HG02798 (cell line): Measurements from ENCODE around the gene NEAT1.

Source experiments
- ATAC-seq: cut with Tn5 transposase; IDR thresholded peaks from one replicate; pipeline ENCODE4 v1.9.1; 2021; ENCODE audit warnings: mild to moderate bottlenecking; ENCODE audit not compliant: unreplicated experiment, poor library complexity

Gene NEAT1

DNA sequence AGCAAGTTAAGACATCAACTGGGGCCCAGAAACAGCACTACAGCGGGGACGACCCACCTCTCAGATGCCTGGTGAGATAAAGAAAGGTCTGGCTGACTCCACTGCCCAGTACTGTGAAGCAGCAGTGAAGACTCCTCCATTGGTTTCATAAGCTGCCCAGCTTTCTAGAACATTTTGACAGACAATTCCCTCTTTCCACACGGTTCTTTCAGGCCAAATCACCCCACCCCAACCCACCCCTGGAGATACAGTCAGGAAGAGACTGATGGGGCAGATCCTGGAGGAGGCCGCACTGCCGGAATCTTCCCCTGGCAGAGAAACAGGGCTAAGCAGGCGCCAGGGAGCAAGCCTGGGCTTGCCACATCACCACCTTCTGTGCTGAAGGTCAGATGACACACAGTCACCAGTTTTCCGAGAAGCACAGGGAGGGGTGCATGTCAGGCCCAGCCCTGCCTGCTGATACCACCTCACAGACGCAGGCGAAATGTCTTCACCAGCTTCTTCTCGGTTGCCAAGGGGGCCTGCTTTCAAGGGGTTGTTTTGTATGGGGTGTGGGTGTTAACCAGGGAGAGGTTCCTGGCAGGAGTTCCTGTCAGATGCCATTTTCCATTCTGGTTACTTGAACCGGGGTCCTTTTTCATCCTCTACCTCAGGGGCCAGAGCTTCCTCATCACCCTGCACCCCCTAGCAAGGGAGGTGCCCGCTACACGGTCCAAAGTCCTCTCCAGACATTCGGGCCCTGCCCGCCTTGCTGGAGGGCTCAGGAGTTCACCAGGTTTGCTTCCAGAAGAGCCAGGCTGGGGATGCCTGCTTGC is 1.4 kb upstream of the NEAT1 start:
- no peak for ATAC-seq

GRCh38 chr11:65421794-65422632 is 585 bp upstream of the NEAT1 start:
- peak; percentile 41 for ATAC-seq

DNA sequence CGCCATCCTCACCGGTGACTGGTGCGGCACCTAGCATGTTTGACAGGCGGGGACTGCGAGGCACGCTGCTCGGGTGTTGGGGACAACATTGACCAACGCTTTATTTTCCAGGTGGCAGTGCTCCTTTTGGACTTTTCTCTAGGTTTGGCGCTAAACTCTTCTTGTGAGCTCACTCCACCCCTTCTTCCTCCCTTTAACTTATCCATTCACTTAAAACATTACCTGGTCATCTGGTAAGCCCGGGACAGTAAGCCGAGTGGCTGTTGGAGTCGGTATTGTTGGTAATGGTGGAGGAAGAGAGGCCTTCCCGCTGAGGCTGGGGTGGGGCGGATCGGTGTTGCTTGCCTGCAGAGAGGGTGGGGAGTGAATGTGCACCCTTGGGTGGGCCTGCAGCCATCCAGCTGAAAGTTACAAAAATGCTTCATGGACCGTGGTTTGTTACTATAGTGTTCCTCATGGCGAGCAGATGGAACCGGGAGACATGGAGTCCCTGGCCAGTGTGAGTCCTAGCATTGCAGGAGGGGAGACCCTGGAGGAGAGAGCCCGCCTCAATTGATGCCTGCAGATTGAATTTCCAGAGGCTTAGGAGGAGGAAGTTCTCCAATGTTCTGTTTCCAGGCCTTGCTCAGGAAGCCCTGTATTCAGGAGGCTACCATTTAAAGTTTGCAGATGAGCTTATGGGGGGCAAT is 1.1 kb downstream of the NEAT1 start:
- no peak for ATAC-seq

DNA sequence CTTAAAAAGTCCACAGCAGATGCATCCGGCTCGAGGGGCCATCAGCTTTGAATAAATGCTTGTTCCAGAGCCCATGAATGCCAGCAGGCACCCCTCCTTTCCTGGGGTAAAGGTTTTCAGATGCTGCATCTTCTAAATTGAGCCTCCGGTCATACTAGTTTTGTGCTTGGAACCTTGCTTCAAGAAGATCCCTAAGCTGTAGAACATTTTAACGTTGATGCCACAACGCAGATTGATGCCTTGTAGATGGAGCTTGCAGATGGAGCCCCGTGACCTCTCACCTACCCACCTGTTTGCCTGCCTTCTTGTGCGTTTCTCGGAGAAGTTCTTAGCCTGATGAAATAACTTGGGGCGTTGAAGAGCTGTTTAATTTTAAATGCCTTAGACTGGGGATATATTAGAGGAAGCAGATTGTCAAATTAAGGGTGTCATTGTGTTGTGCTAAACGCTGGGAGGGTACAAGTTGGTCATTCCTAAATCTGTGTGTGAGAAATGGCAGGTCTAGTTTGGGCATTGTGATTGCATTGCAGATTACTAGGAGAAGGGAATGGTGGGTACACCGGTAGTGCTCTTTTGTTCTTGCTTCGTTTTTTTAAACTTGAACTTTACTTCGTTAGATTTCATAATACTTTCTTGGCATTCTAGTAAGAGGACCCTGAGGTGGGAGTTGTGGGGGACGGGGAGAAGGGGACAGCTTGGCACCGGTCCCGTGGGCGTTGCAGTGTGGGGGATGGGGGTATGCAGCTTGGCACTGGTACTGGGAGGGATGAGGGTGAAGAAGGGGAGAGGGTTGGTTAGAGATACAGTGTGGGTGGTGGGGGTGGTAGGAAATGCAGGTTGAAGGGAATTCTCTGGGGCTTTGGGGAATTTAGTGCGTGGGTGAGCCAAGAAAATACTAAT is 1.9 kb downstream of the NEAT1 start:
- ATAC-seq = no peak

DNA sequence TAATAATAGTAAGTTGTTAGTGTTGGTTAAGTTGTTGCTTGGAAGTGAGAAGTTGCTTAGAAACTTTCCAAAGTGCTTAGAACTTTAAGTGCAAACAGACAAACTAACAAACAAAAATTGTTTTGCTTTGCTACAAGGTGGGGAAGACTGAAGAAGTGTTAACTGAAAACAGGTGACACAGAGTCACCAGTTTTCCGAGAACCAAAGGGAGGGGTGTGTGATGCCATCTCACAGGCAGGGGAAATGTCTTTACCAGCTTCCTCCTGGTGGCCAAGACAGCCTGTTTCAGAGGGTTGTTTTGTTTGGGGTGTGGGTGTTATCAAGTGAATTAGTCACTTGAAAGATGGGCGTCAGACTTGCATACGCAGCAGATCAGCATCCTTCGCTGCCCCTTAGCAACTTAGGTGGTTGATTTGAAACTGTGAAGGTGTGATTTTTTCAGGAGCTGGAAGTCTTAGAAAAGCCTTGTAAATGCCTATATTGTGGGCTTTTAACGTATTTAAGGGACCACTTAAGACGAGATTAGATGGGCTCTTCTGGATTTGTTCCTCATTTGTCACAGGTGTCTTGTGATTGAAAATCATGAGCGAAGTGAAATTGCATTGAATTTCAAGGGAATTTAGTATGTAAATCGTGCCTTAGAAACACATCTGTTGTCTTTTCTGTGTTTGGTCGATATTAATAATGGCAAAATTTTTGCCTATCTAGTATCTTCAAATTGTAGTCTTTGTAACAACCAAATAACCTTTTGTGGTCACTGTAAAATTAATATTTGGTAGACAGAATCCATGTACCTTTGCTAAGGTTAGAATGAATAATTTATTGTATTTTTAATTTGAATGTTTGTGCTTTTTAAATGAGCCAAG is 2.7 kb downstream of the NEAT1 start:
- no peak for ATAC-seq

DNA sequence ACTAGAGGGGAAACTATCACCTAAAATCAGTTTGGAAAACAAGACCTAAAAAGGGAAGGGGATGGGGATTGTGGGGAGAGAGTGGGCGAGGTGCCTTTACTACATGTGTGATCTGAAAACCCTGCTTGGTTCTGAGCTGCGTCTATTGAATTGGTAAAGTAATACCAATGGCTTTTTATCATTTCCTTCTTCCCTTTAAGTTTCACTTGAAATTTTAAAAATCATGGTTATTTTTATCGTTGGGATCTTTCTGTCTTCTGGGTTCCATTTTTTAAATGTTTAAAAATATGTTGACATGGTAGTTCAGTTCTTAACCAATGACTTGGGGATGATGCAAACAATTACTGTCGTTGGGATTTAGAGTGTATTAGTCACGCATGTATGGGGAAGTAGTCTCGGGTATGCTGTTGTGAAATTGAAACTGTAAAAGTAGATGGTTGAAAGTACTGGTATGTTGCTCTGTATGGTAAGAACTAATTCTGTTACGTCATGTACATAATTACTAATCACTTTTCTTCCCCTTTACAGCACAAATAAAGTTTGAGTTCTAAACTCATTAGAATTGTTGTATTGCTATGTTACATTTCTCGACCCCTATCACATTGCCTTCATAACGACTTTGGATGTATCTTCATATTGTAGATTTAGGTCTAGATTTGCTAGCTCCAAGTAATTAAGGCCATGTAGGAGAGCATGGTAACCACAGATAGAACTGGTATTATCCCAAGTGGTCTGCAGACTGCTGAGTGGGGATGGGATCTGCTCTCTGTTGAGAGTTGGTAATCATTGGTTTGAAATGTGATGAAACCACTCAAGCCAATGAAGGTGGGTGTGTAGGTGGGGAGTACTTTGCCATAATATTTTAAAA is 3.6 kb downstream of the NEAT1 start:
- no peak for ATAC-seq

- no peak for ATAC-seq
Observed at GRCh38 chr11:65426839-65427690, 4.5 kb downstream of the NEAT1 start.

- ATAC-seq = no peak
Observed at GRCh38 chr11:65427691-65428577, 5.3 kb downstream of the NEAT1 start.

GRCh38 chr11:65428578-65429067 is 6.0 kb downstream of the NEAT1 start:
- no peak for ATAC-seq

DNA sequence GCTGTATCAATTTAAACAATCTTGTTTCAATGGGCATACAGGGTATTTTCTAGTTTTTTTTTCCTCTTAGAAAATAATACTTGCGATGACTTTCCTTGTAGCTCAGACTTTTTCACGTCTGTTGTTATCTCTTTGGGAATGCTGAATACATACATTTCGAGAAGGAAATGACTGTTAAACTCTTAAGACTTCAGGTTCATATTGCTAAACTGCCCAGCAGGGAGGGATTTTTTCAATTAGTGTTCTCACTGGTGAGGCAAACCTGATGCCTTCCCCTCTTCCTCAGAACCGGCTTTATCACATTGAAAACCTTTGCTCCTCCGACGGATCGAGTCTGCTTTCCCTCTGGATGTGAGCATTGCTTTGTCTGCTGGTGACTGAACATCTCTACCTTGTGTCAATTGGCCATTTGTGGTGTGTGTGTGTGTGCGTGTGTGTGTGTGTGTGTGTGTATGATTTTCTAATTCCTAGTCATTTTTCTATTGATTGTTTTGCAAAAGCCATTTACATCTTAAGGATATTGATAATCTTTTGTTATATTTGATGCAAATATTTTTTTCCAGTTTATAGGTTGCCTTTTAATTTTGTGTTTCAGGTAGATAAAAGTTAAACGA is 6.6 kb downstream of the NEAT1 start:
- no peak for ATAC-seq

DNA sequence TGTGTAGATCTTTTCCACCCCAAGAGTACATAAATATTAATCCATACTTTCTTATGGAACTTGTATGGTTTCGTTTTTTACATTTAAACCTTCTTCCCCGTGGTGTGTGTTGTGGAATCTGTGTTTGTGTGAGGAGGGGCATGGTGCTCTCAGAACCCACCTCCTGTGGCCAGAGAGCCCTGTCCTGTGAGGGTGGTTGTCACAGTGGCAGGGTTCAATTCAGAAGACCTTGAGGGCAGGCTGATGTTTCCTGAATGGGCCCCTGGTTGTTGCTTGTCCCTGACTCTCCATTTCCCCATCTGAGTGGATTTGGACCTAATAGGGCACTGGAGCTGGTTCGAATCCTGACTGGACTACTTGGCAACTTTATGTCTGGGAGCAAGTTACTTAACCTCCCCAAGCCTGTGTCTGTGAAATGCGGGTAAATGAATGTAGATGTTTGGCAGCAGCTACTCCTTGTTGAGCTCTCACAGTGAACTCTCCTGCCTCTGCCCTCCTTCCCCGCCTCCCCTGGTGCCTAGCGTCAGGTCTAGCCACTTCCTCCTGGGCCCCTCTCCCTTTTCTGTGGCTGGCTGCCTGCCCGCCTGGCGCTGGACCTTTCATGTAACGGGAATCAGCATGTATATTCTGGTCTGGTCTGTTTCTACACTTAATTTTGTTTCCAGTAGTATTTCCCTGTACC is 7.3 kb downstream of the NEAT1 start:
- ATAC-seq = no peak

GRCh38 chr11:65430406-65431217 is 8.0 kb downstream of the NEAT1 start:
- ATAC-seq = no peak

DNA sequence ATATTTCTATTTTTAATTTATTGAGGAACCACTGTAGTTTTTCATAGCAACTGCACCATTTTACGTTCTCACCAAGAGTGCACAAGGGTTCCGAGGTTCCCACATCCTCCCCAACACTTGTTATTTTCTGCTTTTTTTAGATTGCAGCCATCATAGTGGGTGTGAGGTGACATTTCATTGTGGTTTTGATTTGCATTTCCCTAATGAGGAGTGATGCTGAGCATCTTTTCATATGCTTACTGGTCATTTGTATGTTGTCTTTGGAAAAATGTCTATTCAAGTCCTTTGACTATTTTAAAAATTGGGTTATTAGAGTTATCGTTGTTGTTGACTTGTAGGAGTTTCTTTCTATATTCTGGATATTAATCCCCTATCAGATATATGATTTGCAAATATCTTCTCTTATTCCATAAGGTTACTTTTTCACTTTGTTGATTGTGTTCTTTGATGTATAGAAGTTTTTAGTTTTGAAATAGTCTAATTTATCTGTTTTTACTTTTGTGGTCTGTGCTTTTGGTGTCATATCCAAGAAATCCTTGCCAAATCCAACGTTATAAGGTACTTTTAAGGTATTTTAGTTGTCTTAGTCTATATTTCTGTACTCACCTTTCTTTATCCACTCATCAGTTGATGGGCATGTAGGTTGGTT is 9.0 kb downstream of the NEAT1 start:
- ATAC-seq = peak; percentile 22
